Bone marrow (tissue), 2 donors: Measurements from ENCODE around the gene EXOC3L2.

Experiments
- DNase-seq, 2 donors: peaks; one replicate each; lab custom pipeline; 2025; lab: John Stamatoyannopoulos, UW

EXOC3L2 gene

DNA sequence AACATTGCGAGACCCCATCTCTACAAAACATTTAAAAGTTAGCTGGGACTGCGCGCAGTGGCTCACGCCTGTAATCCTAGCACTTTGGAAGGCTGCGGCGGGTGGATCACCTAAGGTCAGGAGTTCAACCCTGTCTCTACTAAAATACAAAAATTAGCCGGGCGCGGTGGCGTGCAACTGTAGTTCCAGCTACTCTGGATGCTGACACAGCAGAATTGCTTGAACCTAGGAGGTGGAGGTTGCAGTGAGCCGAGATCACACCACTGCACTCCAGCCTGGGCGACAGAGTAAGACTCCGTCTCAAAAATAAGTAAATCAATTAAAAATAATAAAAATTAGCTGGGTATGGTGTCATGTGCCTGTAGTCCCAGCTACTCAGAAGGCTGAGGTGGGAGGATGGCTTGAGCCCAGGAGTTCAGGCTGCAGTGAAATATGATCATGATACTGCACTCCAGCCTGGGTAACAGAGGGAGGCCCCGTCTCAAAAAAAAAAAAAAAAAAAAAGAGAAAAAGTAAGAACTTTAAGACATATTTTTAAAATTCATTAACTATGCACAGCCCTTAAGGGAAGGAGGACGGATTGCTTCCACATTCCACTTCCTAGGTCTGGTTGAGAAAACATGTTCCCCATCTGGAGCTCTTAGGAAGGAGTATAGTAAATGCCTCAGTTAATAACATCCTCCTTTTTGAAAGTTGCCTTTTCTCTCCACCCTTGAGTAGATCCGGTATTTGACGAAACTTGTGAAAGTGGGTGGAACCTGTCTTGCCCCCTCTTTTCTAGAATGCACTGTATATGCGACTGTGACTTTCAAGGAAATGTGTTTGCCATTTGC lies 26.1 kb downstream of the EXOC3L2 start:
- DNase-seq, result no peak

DNA sequence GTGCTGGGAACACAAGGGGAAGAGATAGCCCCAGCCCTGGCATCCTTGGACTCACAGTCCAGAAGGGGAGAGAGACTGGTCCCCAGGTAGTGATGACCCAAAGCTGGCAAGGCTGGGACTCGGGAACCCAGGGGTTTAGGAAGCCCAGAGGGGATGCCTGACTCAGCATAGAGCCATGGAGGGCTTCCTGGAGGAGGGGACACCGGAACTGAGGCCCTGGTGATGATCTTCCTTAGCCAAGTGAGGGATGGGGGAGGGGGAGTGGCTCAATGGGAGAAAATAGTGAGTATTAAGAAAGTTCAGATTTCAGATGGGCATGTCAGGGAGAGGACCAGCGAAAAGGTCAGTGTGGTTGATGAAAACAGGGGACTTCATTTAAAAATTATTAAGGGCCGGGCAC lies 26.8 kb downstream of the EXOC3L2 start:
- DNase-seq, result no peak

DNA sequence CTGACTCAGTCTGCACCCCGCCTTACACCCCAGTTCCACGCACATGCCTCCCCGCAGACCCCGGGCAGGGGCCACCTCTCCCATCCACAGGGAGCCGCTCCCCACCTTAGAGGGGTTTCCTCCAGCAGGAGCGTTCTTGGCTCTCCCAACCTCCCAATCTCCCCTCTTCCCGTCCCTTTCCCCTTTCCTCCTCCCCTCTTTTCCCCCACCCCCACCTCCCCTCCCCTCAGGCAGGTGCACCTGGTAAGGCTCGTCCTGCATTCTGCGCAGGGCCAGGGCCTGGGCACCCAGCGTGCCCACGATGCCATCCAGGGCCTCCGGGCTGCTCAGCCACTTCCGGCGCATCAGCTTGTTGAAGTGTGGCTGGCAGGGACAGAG lies 27.3 kb downstream of the EXOC3L2 start:
- no peak for DNase-seq

DNA sequence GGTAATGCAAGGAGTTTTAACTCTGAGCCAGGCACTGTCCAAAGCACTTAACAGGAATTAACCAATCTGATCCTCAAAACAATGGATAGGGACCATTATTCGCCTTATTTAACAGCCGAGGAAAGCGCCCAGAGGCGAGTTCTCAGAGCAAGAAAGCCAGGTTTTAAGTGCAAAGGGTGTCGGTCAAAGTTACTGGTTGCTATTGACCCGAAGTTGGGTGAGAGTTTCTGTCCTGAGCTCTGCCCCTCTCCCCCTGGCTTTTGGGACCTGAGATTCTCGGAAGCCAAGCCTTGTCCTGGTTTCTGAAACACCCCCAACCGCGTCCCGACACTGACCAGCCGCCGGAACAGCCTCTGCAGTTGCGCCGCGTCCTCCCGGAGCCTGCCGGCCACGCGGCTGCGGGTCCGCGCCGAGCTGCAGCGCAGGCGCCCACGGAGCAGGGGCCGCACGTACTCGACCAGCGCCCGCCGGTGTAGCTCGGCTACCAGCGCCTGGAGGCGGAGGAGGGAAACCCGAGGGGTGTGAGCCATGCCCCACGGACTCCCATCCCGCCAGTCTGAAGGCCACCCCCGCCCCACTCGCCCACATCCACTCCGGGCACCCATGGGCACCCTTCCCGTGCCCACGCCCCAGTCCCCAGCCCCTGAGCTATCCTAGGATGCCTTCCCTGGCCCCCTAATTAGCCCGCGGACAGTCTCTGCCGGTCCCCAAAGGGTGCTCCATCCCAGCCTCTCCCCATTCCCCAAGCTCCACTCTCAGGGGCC lies 27.8 kb downstream of the EXOC3L2 start:
- DNase-seq, result no peak

DNA sequence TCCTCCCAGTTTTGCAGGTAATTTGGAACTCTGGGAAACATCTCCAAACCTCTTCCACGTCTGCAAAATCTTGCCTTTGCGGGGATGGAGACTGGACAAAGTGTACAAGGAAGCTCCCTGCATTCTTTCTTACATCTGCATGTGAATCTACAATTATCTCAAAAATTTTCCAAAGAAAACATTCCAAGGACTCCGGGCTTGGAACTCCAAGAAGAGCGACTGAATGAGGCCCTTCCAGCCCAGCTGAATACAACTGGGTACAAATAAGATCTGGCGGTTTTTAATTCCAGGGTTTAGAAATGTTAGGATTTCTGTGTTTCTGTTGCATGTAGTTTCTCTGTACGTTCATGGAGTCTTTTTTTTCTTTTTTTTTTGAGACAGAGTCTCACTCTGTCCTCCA lies 28.5 kb downstream of the EXOC3L2 start:
- DNase-seq, result no peak

DNA sequence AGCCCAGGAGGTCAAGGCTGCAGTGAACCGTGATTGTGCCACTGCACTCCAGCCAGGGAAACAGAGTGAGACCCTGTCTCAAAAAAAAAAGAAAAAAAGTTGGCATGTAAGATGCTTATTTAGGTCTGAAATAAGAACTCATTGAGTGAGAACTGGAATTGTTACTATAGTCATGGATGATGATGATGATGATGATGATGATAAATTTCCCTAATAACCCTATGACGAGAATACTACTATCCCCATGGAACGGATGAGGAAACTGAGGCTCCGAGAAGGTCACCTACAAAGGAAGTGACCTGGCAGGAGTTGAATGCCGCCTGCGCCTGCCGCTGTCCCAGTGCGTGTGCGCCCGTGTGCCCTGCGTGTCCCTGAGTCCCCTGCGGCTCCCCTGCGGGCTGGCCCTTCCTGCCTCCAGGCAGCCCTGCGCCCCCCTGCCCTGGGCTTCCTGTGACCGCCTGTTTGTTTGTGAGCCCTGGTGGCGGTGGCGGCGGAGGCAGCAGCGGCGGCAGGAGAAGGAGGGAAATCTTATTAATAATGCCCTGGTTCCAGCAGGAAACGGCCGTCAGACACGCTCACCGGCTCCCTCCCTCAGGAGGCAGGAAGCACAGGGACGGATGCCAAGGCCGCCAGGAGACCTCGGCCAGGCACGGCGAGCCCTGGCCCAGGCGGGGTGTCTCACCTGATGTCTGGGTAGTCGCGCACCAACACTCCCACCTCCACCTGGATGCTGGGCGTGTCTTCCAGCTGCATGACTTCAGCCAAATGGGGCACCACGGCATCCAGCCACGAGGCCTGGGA lies 29.6 kb downstream of the EXOC3L2 start:
- DNase-seq, result no peak

DNA sequence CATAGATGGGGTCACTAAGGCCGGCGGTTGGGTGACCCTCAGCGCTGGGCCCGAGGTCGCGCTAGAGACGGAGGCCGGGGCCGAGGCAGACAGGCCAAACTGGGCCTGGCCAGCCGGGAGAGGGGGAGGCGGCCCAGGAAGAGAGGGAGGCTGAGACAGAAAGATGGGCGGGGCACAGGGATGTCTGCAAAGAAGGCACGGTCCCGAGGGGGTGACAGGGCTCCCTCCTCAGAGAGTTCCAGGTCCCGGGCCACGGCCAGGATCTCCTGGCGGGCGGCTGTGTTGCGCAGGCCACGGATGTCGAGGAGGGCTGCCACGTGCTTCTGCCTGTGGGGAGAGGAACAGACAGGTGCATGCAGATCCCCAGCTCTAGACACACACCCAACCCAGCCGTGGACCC lies 32.2 kb downstream of the EXOC3L2 start:
- DNase-seq, result no peak

DNA sequence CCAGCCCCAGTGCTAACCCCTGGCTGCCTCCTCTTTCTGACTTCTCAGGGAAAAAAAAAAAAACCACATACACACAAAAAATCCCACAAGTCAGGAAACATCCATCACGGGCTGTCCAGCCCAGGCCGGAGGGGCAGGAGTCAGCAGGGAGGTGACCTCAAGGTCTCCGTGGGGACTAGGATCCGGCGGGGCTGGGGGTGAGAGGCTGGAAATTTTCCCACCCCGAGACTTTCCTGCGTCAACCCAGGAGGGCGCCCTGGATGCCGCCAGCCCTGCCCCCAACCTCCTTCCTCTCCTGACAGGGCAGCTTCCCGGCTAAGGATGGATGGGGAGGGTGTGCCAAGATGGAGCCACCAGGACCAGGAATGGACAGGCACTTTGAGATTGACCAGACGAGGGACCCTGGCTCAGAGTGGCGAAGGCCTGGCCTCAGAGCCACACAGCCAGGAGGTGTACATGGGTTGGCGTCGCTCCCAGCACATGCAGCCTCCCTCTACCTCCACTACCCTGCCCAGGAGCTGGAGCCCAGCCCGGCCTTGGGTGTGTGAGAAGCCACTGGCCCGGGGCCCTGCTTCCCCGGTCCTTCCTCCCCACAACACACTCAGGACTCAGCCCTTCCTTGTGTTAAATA lies 33.3 kb downstream of the EXOC3L2 start:
- no peak for DNase-seq

DNA sequence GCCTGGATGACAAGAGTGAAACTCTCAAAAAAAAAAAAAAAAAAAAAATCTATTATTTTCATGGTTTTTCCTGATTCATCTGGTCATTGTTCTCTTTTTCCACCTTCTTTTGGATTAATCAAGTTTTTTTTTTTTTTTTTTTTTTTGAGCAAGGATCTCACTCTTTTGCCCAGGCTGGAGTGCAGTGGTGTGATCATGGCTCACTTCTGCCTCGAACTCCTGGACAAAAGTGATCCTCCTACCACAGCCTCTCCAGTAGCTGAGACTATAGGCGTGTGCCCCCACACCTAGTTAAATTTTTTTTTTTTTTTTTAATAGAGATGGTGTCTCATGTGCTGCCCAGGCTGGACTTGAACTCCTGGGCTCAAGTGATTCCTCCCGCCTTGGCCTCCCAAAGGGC lies 38.9 kb downstream of the EXOC3L2 start:
- no peak for DNase-seq

DNA sequence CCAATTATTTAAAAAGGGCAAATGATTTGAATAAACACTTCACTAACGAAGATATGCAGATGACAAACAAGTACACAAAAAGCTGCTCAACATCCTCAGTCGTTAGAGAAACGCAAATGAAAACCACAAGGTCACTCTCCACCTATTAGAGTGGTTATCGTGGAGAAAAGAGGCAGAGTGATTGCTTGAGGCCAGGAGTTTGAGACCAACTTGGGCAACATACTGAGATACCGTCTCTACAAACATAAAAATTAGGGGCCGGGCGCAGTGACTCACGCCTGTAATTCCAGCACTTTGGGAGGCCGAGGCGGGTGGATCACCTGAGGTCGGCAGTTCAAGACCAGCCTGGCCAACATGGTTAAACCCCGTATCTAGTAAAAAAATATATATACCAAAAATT lies 39.4 kb downstream of the EXOC3L2 start:
- DNase-seq, result no peak

DNA sequence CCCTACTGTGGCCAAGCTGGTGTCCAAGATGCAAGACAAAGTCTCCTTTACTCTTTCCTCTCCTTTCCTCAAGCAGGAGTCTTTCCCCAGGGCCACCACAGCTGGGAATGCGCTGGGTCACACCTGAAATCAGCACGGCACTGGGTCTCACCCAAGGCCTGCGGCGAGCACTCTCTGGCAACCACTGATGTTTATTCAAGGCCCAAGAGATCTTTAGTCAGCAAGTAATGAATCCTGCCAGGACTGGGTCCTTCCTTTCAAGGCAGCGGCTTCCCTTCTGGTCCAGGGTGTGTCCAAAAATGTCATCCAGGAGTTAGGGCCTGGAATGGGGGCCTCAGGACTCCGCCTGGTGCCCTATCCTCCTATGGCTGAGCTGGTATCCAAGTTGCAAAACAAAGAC lies 42.6 kb downstream of the EXOC3L2 start:
- DNase-seq, result no peak

DNA sequence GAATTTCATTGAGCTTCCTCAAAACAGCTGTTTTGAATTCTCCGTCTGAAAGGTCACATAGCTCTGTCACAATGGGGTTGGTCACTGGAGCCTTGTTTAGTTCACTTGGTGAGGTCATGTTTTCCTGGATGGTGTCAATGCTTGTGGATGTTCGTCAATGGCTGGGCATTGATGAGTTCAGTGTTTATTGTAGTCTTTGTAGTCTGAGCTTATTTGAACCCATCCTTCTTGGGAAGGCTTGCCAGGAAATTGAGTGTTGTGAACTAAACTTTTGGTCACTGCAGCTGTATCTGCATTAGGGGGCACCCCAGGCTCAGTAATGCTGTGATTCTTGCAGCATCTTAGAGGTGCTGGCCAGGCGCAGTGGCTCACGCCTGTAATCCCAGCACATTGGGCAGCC lies 44.6 kb downstream of the EXOC3L2 start:
- no peak for DNase-seq

DNA sequence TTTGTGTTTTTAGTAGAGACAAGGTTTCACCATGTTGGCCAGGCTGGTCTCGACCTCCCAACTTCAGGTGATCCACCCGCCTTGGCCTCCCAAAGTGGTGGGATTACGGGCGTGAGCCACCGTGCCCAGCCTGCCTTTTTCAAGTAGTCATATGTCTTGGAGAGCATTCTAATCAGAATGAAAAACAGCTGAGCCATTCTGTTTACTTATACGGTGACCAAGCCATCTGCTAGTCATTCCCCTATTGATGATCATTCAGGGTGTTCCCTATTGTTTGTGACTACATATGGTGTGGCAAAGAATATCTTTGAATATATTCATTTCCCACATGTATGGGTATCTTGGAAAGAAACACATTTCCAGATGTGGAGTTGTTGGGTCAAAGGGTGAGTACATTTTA lies 49.4 kb downstream of the EXOC3L2 start:
- no peak for DNase-seq

DNA sequence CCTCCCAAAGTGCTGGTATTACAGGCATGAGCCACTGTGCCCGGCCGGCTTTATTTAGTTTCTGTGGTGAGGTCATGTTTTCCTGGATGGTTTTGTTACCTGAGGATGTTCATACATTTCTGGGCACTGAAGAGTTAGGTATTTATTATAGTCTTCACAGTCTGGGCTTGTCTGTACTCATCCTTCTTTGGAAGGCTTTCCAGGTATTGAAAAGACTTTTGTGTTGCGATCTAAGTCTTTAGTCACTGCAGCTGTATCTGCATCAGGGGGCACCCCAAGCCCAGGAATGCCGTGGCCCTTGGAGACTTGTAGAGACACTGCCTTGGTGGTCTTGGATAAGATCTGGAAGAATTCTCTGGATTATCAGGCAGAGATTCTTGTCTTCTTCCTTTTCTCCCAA lies 53.8 kb downstream of the EXOC3L2 start:
- DNase-seq, result no peak

DNA sequence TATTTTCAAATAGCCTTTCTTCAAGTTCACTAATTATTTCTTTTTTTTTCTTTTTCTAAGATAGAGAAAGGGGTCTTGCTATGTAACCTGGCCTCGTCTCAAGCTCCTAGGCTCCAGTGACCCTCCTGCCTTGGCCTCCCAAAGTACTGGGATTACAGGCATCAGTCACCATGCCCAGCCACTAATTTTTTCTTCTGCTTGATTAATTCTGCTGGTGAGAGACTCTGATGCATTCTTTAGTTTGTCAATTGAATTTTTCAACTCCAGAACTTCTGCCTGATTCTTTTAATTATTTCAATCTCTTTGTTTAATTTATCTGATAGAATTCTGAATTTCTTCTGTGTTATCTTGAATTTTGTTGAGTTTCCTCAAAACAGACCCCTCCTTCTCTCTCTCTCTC lies 55.2 kb downstream of the EXOC3L2 start:
- DNase-seq, result no peak

DNA sequence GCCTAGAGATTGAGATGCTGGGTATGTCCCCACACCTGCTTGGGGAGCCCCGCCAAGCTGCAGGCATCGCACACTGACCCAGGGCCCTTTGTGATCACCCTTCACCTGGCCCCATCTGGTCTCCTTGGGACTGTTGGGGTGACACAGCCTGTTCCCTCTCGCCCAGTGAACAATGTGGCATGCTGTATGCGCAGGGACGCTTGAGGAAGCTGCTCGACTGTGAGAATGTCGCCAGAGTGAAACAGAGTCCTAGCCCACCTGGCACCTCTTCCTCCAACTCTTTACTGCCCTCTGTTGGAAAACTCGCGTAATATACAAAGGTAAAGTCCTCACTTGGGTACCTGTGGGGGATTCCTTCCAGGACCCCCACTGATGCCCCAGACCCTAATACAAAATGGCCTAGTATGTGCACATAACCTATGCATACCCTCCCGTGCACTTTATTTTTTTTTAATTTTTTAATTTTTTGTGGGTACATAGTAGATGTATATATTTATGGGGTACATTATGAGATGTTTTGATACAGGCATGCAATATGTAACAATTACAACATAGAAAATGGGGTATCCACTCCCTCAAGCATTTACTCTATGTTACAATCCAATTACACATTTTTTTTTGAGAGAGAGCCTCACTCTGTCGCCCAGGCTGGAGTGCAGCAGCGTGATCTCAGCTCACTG lies 57.6 kb downstream of the EXOC3L2 start:
- DNase-seq, result no peak

DNA sequence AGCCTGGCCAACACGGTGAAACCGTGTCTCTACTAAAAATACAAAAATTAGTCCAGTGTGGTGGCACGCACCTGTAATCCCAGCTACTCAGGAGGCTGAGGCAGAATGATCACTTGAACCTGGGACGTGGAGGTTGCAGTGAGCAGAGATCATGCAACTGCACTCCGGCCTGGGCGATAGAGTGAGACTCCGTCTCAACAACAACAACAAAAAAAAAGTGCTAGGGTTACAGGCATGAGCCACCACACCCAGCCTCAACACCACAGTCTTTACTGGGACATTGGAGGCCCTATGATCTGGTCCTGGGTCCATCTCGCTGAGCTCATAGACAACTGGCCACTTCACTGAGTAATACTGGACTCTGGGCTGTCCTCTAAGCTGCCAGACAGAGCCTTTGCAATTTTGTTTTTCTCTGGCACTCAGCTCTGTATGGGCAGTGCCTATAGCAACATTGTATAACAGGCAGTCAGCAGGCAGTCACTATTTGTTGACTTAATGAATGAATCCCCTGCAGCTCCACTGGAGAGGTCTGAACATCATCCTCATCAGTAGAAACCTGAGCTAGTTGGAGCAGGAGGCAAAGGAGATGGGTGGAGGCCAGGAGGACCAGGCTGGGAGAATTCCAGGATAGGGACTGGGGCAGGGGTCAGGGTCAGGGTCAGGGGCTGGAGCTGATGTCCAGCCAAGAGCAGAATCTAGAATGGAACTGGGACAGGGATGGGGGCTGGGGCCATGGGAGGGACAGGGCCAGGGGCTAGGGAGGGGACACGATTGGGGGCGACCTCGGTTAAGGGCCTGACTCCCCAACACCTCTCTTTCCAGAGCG lies 58.5 kb downstream of the EXOC3L2 start:
- DNase-seq, result no peak

DNA sequence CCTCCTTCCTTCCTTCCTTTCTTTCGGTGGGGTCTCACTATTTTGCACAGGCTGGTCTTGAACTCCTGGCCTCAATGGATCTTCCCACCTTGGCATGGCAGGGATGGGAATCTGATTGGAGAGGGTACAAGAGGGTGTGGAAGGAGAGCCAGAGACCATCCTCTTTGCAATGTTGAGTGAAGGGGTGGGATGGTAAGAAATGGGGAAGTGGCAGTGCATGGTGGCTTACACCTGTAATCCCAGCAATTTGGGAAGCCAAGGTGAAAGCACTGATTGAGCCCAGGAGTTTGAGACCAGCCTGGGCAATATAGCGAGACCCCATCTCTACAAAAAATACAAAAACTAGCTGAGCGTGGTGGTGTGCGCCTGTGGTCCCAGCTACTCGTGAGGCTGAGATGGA lies 61.1 kb downstream of the EXOC3L2 start:
- no peak for DNase-seq

DNA sequence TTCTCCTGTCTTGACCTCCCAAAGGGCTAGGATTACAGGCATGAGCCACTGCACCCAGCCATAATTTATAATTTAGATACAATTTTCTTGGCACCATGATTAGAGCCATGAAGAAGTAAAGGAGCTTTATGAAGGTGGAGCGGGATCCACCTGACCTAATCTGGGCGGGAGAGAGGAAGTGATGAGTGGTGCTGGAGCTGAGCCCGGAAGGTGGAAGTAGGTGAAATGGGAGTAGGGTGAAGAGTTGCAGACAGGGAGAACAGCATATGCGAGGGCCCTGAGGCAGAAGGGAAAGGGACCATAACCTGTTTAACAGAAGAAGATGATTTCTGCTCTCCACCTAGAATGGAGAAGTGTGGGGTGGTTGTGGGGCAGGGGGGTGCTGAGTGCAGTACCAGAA lies 62.4 kb downstream of the EXOC3L2 start:
- no peak for DNase-seq

DNA sequence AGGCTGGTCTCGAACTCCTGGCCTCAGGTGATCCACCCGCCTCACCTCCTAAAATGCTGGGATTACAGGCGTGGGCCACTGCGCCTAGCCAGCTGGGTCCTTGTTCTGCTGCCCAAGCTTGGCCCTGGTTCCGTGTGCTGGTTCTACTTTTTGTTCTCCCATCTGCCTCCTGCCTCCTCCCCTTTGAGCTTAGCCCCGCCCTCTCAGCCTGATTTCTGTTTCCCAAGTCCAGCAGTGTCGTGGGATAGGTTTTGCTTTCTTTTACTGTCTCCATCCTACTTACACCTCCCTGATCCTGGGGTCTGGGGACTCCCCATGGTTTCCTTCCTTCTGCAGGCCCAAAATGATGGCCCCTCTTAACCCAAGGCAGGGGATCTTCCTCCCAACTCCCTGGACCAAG lies 64.3 kb downstream of the EXOC3L2 start:
- no peak for DNase-seq

DNA sequence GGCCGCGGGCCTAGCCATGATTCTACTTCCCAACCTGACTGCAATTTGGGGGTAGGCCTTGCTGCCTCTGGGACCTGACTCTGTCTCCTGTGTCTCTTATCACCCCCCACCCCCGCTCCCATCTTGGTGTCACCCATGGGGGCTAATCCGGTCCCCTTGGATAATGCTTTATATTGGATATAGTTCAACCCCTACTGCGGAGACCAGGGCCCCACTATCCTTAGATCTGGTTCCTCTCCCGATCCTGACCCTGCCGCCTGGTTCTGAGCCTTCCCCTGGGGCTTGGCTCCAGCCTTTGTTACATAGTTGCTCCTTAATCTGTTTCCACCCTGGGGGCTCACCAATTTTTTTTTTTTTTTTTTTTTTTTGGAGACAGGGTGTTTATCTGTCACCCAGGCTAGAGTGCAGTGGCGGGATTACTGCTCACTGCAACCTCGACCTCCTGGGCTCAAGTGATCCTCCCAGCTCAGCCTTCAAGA lies 65.3 kb downstream of the EXOC3L2 start:
- no peak for DNase-seq
